ENCODE results near the gene FHL2. TPM values are rescaled to one million over a fixed set of nuclear protein-coding genes. Genes with fewer than 3 reads are reported as not detected.

The FHL2 gene
- total RNA-seq, 1 donor from 2014 or later, result 115 TPM

DNA sequence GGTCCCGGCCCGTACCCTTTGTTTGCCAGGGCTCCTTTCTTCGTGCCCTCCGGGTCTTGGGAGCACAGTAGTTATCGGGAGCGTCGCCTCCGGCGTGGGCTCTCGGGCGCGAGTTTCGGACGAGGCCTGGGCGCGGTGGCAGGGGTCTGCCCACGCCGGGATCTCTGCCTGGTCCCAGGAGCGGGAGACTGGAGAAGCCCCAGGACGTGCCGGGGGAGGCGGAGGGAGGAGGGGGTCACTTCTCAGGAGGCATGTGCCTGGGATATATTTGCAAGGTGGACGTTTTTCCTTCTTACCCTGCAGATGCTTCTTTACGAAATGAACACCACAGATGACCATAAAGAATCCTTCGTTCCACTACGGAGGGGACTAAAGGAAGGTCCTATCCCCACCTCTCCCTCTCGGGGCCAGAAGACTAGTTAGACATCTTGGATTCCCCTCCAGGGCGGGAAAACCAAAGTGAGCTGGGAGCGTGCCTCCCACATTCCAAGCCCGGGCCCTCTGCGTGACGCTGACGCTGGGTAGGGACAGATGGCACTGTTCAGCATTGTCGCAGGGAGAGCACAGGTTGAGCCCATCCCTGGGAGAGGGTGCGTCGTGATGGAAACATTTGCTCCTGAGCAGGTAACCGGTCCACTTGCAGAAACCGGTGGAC lies 483 bp upstream of the FHL2 start:
- DNase-seq (ENCODE audit: extremely low read depth, low read depth, low spot score), result no peak

DNA sequence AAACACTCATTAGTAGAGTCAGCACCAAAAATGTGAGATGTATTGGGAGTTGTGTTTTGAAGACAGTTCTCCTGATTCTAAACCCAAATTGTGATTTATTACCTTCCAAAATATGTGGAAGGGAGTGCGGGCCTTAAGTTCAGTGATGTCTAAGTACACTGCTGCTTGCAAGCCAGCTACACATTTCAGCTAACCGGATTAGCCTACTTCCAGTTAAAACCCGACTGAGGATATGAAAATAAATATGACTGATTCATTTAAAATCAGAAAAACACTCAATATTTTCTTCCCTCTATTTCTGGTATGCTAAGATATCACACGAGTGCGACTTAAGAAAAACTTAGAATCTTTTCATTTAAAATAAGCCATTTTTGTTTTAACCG lies 907 bp downstream of the FHL2 start:
- no peak for DNase-seq (ENCODE audit: extremely low read depth, low read depth, low spot score)

DNA sequence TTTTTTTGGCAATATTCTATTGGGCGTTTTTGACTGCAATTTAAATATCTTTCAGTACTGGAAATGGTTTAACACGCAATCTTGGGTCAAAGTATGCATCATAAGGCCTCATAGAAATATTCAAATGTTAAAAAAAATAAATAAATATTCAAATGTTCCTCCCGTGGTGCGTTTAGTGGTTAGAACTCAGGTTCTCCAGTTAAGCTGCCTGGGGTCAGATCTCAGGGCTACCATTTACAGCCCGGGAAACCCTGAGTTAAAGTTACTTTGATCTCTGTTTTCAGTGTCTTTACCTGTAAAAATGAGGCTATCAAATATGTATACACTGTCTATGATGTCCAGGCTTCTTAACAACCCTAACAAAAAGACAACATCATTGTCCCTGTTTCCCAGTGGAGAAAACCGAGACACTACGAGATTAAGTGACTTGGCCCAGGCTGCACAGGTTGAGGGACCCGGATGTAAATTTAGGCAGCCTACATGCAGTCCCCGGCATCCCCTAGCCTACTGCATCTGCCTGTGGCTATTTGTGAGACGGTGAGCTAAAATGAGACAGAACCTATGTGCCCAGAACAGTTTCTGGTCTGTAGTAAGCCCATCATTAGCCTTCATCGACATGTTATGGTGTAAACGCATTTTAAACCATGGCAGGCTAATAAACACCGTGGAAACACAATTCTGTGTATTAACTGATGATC lies 1.7 kb downstream of the FHL2 start:
- no peak for DNase-seq (ENCODE audit: extremely low read depth, low read depth, low spot score)

DNA sequence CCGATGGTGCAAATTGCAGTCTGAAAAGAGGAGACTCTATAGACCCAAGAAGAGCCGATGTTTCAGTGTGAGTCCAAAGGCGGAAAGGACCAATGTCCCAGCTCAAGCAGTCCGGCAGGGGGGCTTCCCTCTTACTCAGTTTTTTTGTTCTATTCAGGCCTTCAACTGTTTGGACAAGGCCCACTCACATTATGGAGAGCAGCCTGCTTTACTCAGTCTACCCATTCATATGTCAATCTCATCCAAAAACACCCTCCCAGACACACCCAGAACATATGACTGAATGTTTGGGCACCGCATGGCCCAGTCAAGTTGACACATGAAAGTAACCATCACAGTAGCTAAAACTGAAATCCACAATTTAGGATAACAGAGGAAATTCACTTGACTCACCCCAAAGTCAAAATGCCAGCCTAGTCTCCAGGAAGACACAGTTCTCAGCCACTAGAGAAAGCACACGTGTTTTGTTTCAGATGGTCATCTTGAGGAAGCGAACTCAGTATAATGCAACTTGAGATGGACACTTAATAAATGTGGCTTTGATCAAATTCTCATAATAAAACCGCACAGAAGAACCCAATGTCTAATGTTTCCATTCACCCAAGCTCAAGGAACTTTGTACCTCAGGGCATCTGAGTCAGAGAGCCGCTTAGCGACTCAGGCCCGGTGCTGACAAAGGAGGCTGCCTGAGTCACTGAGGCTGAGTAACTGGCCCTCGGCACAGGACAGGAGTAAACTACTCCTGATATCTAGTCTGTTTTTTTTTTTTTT lies 2.4 kb downstream of the FHL2 start:
- peak; percentile 79 for DNase-seq (ENCODE audit: extremely low read depth, low read depth, low spot score)

DNA sequence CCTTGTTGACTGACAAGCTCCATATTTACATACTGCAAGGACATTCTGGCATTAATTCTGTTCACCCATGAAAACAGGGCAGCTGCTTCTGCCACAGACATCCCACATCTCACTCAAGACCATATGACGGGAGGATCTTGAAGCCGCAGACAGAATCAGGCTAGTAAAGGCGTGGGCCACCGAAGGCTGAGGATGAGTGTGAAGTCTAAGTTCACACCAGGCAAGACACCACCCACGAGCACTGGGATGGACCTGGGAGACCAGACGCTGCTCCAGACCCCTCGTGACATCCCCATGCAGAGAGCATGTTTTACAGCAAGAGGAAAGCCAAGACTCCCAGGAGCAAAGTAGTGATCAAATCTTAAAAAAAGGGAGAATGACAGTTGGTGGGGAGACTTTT lies 3.2 kb downstream of the FHL2 start:
- DNase-seq (ENCODE audit: extremely low read depth, low read depth, low spot score), result no peak

DNA sequence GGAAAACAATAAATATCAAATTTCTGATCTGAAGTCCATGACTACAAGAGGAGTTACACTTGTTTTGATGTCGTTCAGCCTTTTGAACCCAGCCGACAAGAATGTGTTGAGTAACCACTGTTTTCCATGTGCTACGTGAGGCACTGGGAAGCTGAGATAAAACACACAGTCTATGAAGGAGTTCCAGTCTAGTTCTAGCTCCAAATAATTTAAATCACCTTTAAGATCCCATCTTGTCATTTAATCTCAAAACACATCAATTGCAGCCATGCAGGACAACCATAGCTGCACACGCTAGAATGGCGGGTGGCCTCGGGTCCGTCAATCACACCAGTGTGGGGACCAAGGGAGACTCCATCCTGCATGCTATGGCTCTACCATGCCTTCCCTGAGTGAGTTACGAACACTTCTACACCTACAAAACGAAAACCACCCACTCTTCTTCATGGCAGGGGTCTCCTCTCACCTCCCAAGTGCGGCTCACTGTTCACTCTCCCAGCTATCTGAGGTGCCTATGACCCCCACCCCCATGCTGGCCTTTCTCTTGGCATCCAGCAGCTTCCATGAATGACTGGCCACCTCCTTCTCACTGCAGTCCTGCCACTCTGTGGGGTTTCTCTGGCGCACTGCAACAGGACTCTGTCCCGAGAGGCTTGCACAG lies 3.8 kb downstream of the FHL2 start:
- no peak for DNase-seq (ENCODE audit: extremely low read depth, low read depth, low spot score)

DNA sequence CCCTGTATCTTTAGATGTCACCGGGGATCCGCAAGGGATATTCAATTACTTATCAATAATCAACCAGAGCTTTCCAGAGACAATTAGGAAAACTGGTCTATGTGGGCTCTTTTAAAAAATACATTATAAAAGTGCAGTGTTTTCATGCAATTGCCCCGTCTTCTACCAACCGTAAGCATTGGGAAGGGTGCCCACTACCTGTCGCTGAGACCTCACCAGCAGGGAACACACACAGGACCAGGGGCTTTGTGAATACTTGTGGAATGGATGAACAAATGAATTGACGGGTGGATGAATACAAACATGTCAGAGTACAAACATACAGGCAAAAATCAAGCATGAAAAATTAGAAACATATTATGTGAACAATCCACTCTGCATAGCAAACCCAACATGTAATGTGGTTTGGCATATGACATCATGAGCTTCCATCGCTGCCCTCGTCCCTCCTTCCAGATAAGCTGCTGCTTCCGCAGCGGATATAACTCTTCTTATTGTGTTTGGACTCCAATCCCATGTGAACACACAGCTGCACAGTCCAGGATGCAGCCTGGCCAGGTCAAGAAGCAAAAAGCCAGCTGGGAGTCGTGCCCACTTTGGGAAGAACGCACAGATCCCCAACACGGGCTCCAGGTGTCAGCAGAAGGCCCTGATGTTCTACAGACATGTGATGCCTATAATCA lies 5.3 kb downstream of the FHL2 start:
- DNase-seq (ENCODE audit: extremely low read depth, low read depth, low spot score), result no peak

DNA sequence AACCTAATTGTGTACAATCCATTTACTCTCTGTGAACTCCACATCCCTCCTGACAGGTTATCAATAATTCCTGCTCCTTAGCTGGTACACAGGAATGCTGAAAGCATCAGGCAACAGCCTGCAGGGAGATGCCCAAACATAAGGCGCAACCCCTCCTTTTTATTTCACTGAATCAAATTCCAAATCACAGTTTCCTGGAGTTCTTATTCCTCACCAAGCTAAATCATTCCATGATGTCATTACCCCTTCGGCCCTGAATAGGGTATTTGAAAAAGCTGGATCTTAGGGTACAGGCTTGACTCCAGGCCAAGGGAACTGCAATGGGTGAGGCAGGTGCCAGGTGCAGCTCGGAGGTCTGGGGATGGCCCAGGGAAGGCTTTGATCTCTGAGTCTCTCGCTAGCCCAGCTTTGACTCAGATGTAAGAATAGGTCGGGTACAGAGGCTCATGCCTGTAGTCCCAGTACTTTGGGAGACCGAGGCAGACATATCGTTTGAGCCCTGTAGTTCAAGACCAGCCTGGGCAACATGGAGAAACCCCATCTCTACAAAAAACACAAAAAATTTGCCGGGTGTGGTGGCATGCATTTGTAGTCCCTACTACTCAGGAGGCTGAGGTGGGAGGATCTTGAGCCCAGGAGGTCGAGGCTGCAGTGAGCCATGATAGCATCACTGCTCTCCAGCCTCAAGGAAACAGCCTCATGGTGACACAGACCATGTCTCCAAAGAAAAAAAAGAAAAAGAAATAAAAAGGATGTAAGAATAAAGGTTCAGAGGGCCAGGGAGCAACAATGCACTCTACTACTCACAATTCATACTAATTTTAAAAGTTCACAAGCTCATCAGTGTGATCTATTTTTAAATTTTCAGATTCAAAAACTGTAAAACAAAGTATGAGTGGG lies 6.8 kb downstream of the FHL2 start:
- DNase-seq (ENCODE audit: extremely low read depth, low read depth, low spot score), result no peak

DNA sequence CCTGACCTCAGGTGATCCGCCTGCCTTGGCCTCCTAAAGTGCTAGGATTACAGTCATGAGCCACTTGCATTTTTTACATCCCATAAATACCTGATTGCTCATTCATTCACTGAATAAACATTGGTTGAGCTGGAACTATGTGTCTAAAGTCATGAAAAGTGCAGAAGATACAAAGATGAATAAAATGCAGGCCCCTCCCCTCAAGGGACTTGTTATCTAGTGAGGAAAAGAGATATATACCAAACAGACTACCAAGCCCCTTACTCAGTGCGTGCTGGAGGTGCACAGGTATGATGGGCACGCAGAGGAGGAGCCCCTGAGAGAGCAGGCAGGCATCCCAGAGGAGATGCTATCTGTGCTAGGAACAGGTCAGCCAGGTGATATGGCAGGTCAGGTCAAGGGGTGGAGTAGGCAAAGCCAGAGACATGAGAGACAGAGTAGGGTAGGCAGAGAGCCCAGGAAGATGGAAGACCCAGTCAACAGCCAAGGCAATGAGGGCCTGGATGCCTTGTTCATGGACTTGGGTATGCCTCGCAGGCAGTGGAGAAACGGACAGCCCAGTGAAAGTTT lies 7.7 kb downstream of the FHL2 start:
- DNase-seq (ENCODE audit: extremely low read depth, low read depth, low spot score), result no peak

DNA sequence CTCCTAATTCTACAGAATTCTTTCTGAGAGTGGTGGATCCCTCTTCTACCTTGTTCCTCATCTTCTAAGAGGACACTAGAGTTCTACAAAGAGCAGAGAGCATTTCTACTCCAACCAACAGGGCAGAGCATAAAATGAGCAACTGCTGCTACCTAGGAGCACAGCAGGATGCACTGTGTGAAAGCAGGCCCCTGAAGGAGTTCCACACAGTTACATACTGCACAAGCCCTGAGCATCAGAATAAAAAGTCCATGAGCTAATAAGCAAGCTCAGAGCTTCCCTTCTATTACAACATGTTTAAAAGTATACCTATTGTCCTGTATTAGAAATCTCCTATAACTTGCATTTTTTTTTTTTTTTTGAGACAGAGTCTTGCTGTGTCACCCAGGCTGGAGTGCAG lies 8.4 kb downstream of the FHL2 start:
- DNase-seq (ENCODE audit: extremely low read depth, low read depth, low spot score), result no peak

DNA sequence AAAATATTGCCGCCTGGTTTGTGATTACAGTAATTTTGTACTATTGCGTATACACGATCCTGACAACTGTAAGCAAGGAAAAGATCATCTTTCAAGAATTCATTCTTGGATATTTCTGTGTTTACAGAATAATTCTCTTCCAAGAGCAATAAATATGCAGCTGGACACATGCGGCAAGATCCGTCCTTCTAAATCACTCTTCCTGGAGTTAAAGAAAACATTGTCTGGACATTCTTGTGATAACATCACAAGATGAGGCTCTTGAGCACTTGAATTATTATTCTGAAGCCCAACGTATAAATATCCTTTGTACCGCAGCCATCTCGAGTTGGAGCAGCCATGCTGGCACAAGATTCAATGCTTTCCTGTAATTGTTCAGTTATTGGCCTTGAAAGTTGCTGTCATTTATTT lies 9.9 kb downstream of the FHL2 start:
- DNase-seq (ENCODE audit: extremely low read depth, low read depth, low spot score), result peak; percentile 93

DNA sequence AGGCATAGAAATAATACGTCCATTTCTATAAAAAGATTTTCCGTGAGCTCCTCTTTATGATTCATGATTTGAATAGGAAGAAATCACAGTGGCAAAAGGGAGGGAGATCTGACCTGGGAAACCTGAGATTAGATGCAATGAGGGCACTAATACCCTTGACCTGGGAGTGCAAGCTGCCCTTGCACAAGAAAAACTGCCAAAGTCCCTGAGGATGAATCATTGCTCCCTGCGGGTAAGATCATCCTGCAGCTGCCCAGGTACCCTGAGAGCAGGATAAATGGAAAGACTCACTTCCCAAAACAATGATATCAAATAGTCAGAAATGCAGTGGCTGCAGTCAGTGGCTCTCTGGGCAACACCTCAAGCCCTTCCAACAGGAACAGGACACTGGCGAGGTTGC lies 11.6 kb downstream of the FHL2 start:
- no peak for DNase-seq (ENCODE audit: extremely low read depth, low read depth, low spot score)

DNA sequence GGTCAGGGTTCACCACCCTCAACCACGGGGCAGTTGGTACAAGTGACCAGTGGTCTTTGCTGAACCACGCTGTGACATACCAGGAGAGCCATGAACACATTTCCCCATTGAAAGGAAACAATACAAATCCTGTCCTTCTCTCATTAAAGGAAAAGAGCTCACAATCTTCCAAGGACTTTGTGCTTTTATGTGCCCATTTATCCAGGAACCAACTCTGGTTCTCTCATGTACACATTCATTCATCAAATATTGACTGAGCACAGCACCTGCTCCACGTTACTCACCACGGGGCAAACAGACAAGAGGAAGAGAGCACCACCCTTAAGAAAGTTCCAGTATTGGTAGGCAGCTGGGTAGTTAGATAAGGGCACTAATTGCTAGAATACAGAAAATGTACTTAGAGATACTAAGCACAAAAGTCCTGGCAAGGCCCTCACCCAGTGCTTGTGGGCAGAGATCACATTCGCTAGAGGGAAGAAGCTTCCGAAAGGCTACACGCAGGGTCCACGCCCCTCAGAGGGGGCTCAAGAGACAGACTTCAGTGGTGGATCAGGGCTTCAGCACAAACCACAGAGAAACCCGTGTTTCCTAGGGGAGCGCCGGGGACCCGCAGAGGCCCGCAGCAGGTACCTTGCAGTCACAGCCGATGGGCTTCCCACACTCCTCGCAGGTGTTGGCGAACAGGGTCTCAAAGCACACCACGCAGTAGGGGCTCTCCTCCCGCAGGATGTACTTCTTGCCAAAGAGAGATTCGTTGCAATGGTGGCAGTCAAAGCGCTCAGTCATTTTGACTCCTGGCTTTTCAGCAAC lies 12.9 kb downstream of the FHL2 start:
- no peak for DNase-seq (ENCODE audit: extremely low read depth, low read depth, low spot score)

DNA sequence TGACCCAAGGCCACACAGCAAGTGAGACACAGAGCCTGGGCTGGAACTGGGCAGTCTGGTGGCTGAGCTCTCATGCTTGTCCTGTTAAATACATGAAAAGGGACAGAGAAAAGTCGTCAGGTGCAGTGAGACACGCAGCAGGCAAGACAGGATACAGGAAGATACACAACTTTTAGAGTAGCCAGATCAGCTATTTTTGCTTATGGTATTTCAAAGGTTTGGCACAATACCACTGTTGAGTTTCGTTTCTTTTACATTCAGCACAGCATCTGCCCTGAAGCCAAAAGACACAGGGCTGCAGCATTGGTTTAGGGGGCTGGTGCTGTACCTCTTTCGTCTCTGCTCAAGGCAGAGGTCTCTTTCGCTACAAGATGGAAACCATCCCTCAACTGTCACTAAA lies 14.0 kb downstream of the FHL2 start:
- DNase-seq (ENCODE audit: extremely low read depth, low read depth, low spot score), result no peak

DNA sequence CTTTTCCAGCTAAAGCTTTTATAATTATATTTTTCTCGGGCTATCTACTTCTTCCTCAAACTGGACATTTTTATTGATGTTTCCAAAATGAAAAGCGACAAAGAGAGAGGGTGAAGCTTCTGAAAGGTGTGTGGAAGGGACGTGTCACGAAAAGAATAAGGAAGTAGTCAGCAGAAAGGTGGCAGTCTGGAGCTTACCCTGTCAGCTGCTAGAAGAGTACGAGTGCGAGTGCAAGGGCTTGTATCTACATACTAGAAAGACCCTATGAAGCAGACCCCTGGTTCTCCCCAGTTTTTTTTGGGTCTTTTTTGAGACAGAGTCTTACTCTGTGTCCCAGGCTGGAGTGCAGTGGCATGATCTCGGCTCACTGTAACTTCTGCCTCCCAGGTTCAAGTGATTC lies 14.6 kb downstream of the FHL2 start:
- DNase-seq (ENCODE audit: extremely low read depth, low read depth, low spot score), result no peak

DNA sequence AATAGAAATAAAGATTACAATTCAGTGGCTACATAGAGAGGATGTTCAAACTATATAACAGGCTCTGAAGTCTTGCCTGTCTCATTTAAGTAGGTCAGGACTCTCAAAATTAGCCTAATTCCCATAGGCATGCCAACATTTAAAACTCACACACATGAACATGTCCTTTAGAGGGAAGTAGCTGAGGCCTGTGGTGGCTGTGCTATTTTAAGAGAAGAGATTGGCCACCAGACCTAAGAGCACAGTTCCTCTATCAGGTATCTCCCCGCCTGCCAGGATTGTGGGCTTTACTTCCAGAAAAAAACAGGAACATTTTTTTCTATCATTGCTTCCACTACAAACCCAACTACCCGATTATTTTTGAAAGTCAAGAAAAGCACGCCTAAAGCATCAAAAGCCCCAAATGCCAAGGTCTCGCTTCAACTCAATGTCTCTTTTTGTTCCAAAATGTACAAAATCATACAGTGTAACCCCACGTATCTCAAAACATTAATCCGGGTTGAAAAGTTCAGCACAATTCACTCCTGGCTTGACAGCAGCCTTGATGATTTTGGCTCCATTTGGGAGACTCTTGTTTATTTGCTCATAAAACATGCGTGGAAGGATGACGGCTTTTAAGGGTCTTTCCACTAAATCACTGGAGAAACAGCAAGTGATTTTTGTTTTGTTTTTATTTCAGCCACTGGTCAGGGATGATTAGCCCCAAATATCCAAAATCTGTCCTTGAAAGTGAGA lies 15.3 kb downstream of the FHL2 start:
- no peak for DNase-seq (ENCODE audit: extremely low read depth, low read depth, low spot score)

DNA sequence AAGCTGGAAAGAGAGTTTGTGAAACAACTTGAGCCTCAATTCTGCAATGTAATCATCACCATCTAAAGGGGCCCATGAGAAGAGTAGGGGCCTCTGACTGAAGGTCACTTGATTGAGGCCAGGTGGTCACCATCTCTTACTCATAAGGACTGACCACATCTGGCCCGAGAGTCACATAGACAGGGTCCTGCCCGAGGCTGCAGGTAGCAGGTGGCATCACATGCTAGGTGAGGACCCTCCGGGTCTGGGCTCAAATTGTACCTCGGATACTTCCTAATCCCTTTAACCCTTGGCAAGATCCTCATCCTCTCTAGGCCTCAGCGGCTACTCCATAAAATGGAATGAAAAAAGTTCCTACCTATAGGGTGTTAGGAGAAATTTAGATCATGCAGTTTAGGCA lies 16.7 kb downstream of the FHL2 start:
- no peak for DNase-seq (ENCODE audit: extremely low read depth, low read depth, low spot score)

DNA sequence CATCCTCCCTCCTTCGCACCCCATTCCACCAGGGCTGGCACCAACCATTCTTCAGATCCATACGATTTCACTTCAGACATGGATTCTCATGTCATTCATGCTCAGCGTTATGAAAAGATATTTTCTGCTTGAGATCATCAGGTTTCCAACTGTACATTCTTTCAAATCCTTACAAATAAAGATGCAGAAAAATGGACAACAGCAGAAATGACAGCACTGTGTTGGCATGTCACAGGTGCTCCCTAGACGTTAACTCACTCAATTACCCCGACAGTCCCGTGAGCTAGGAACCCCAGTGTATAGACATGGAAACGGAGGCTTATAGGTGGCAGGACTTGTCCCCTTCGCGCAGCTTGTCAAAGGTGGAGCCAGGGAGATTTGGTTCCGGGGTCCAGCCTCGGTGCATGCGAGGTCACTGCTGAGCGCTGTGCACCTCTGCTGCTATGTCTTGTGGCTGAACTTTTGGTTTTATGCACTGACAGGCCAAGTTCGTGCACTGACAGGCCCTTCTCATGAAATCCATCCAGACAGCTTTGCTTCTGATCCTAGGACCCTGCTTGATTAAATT lies 17.7 kb downstream of the FHL2 start:
- DNase-seq (ENCODE audit: extremely low read depth, low read depth, low spot score), result no peak
